ENCODE measurements around the gene PSMC3.

GRCh38 chr11:47413908-47414684 lies 12.1 kb downstream of the PSMC3 start:
- TF ChIP-seq CTCF (IDR thresholded peaks at IDR 0.05) (no peak), POLR2A (IDR thresholded peaks at IDR 0.05) (no peak)

All from heart left ventricle (tissue), 13 donors.